ENCODE results near the gene TACO1. TPM values are rescaled to one million over a fixed set of nuclear protein-coding genes. Genes with fewer than 3 reads are reported as not detected.
A peak's percentile ranks its signal among the peaks of the same experiment; 100 is the strongest.

The TACO1 gene
- total and polyA plus RNA-seq, 8 donors: 7.0 to 26.6 (median 15.9) TPM

GRCh38 chr17:63646488-63646806 lies 45.8 kb downstream of the TACO1 start:
- Histone ChIP-seq H3K9me3 (no peaks in the 10 kb centered on the region), H3K4me3 (no peak overlapping the region), H3K27ac (peak overlapping the region in 4 of 5 donors; percentile 45 to 61 (median 51)), H3K4me1 (peaks cover 13 to 72% (median 23%) of the 10 kb centered on the region in 4 donors), H3K36me3 (peaks cover 14 to 47% (median 43%) of the 10 kb centered on the region in 4 donors), H3K27me3 (no peaks in the 10 kb centered on the region)
- TF ChIP-seq, protein P1, sequence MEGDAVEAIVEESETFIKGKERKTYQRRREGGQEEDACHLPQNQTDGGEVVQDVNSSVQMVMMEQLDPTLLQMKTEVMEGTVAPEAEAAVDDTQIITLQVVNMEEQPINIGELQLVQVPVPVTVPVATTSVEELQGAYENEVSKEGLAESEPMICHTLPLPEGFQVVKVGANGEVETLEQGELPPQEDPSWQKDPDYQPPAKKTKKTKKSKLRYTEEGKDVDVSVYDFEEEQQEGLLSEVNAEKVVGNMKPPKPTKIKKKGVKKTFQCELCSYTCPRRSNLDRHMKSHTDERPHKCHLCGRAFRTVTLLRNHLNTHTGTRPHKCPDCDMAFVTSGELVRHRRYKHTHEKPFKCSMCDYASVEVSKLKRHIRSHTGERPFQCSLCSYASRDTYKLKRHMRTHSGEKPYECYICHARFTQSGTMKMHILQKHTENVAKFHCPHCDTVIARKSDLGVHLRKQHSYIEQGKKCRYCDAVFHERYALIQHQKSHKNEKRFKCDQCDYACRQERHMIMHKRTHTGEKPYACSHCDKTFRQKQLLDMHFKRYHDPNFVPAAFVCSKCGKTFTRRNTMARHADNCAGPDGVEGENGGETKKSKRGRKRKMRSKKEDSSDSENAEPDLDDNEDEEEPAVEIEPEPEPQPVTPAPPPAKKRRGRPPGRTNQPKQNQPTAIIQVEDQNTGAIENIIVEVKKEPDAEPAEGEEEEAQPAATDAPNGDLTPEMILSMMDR (IDR thresholded peaks at IDR 0.05): no peak
- TF ChIP-seq POLR2A (IDR thresholded peaks at IDR 0.05): no peak
- no peak for TF ChIP-seq EP300 (IDR thresholded peaks at IDR 0.05)
- TF ChIP-seq POLR2AphosphoS5 (IDR thresholded peaks at IDR 0.05): no peak
- DNase-seq: no peak
- WGBS, 5 donors: 87 to 90% (median 89%) methylated on average over 1 of the region's 1 CpG
- intact Hi-C loops (cut with DNase I; ENCODE audit: low total_unique reads): no loop called here

GRCh38 chr17:63647065-63647725 lies 46.5 kb downstream of the TACO1 start:
- Histone ChIP-seq H3K4me3 (no peak overlapping the region), H3K4me1 (peaks cover 13 to 70% (median 24%) of the 10 kb centered on the region in 4 donors), H3K9me3 (no peaks in the 10 kb centered on the region), H3K27ac (peak overlapping the region in 4 of 5 donors; percentile 45 to 61 (median 51)), H3K27me3 (no peaks in the 10 kb centered on the region), H3K36me3 (peaks cover 14 to 48% (median 47%) of the 10 kb centered on the region in 4 donors)
- WGBS, 5 donors: 33 to 58% (median 42%) methylated on average over 4 of the region's 4 CpGs
- DNase-seq: no peak
- intact Hi-C loops (cut with DNase I; ENCODE audit: low total_unique reads): no loop called here
- no peak for TF ChIP-seq EP300 (IDR thresholded peaks at IDR 0.05)
- TF ChIP-seq, protein P1 (IDR thresholded peaks at IDR 0.05): no peak
- no peak for TF ChIP-seq POLR2AphosphoS5 (IDR thresholded peaks at IDR 0.05)
- TF ChIP-seq POLR2A (IDR thresholded peaks at IDR 0.05): no peak

DNA sequence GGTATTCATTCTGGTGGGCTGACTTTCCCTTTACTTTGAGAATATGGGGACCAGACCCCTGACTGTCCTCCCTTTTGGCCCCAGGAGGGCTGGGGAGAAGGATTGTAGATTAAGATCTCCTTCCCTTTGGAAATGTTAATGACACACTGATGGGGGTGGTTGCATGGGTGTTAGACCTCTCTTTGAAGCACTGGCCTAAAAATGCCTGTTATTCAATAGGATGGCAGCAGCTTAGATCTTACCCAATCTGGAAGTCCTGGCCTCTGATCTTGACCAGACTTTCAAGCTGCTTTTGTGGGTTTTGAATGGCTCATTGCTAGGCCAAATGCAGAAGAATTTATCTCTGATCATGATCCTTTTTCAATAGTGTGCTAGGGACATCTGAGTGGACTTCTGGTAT lies 47.2 kb downstream of the TACO1 start:
- H3K4me3 ChIP-seq: no peak overlapping the region
- peak overlapping the region in 3 of 5 donors; percentile 7 to 50 (median 45) for H3K27ac ChIP-seq
- peaks cover 13 to 71% (median 28%) of the 10 kb centered on the region in 4 donors for H3K4me1 ChIP-seq
- H3K36me3 ChIP-seq: peaks cover 10 to 54% (median 50%) of the 10 kb centered on the region in 4 donors
- H3K27me3 ChIP-seq: no peaks in the 10 kb centered on the region
- intact Hi-C loops (cut with DNase I; ENCODE audit: low total_unique reads): no loop called here
- no peaks in the 10 kb centered on the region for H3K9me3 ChIP-seq
- TF ChIP-seq POLR2A (IDR thresholded peaks at IDR 0.05) (no peak), POLR2AphosphoS5 (IDR thresholded peaks at IDR 0.05) (no peak), EP300 (IDR thresholded peaks at IDR 0.05) (no peak)
- TF ChIP-seq, protein P1 (IDR thresholded peaks at IDR 0.05): no peak
- DNase-seq: no peak

DNA sequence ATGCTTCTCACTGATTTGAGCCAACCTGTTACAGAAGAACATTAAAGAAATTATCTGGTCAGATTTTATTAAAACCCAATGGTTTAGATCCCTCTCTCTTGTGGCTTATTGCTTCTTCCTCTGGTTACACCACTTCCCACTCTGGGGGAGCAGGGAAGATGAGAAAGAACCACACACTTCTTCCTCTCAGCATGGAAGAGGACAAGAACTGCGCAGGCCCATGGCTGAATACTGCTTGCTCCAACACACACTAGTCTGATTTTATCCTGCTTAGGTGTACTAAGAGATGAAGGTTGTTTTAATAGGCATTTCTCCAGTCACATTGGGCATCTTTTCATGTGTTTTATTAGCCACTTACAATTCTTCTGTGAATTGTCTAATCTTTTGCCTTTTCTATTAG lies 49.1 kb downstream of the TACO1 start:
- Histone ChIP-seq H3K27me3 (no peaks in the 10 kb centered on the region), H3K4me1 (peaks cover 13 to 68% (median 31%) of the 10 kb centered on the region in 4 donors), H3K9me3 (no peaks in the 10 kb centered on the region), H3K36me3 (peaks cover 17 to 63% (median 58%) of the 10 kb centered on the region in 4 donors), H3K4me3 (no peak overlapping the region), H3K27ac (no peak overlapping the region)
- no peak for DNase-seq
- 75 to 96% (median 86%) methylated on average over 1 of the region's 1 CpG for WGBS, 5 donors
- intact Hi-C loops (cut with DNase I; ENCODE audit: low total_unique reads): no loop called here
- TF ChIP-seq POLR2A (IDR thresholded peaks at IDR 0.05) (no peak), EP300 (IDR thresholded peaks at IDR 0.05) (no peak), POLR2AphosphoS5 (IDR thresholded peaks at IDR 0.05) (no peak)
- TF ChIP-seq, protein P1 (IDR thresholded peaks at IDR 0.05): no peak
